Endothelial cell of umbilical vein (primary cell): ENCODE data around the gene TCTN2.

ENCODE experiments used
- CTCF ChIP-seq, 2 donors: IDR thresholded peaks; 1 replicate in 1 of 2; 2 replicates in 1 of 2; pipeline ENCODE4 v1.5.1; 2011; ENCODE audit warnings: low read length in 2 of 2, mild to moderate bottlenecking in 2 of 2, moderate library complexity in 2 of 2, control low read depth in 1 of 2, inconsistent platforms in 1 of 2, low read depth in 1 of 2; ENCODE audit not compliant: insufficient read depth in 1 of 2; ENCODE audit errors: extremely low read depth in 1 of 2
- EZH2 ChIP-seq: IDR thresholded peaks from 2 replicates; pipeline ENCODE4 v1.6.1; 2012; ENCODE audit warnings: borderline replicate concordance, low read depth, mild to moderate bottlenecking, moderate library complexity, low read length, inconsistent platforms; ENCODE audit not compliant: severe bottlenecking
- POLR2A ChIP-seq: IDR thresholded peaks from 2 replicates; pipeline ENCODE4 v1.6.1; 2012; ENCODE audit warnings: low read depth, mild to moderate bottlenecking, control low read depth, low read length
- POLR2AphosphoS5 ChIP-seq: IDR thresholded peaks from 2 replicates; pipeline ENCODE4 v1.6.1; 2012; ENCODE audit warnings: low read depth, mild to moderate bottlenecking, control low read depth, low read length, moderate library complexity; ENCODE audit not compliant: insufficient read depth
- TF ChIP-seq, protein P1 (sequence below): IDR thresholded peaks from 2 replicates; pipeline ENCODE4 v1.6.1; 2011; ENCODE audit not compliant: insufficient read depth, insufficient read length

DNA sequence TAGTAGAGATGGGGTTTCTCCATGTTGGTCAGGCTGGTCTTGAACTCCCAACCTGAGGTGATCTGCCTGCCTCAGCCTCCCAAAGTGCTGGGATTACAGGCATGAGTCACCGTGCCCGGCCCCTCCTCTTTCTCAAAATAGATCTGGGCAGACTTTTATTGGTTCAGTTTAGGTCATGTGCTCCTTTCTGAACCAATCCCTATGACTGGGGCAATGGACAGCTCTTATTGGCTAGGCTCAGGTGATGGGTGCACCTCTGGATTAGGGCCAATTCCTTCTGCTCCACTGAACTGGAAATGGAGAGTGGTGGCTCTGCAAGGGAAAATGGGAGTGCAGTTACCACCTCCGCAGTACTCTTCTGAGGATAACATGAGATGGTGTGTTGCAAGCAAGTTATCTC lies 35.0 kb downstream of the TCTN2 start:
- TF ChIP-seq CTCF (IDR thresholded peaks at IDR 0.05; ENCODE audit: extremely low read depth in 1 of 2, insufficient read depth in 1 of 2, low read depth in 1 of 2, low read length in 2 of 2) = no peak
- no peak for TF ChIP-seq EZH2
- TF ChIP-seq POLR2AphosphoS5 = no peak
- TF ChIP-seq, protein P1, sequence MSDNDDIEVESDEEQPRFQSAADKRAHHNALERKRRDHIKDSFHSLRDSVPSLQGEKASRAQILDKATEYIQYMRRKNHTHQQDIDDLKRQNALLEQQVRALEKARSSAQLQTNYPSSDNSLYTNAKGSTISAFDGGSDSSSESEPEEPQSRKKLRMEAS = no peak
- TF ChIP-seq POLR2A = no peak
